ENCODE data around the gene EPB41L3. TPM values are rescaled to one million over a fixed set of nuclear protein-coding genes. Genes with fewer than 3 reads are reported as not detected.

Gene EPB41L3
- total RNA-seq, 4 donors from 2014 or later, result 32.0 to 60.6 (median 41.8) TPM

GRCh38 chr18:5568416-5568815, 24.6 kb upstream of the EPB41L3 start:
- intact Hi-C loops (cut with DNase I), result no loop called here
- Histone ChIP-seq H3K27me3 (peaks cover 0 to 4% (median 0%) of the 10 kb centered on the region in 4 donors), H3K36me3 (no peaks in the 10 kb centered on the region), H3K4me1 (peaks cover 0 to 12% (median 5%) of the 10 kb centered on the region in 4 donors), H3K4me3 (no peak overlapping the region), H3K27ac (replicated peaks in 1 of 4) (no peak overlapping the region), H3K9me3 (no peaks in the 10 kb centered on the region)
- TF ChIP-seq EP300 (IDR thresholded peaks at IDR 0.05) (no peak), POLR2A (IDR thresholded peaks at IDR 0.05; ENCODE audit: low read depth) (no peak), CTCF (IDR thresholded peaks at IDR 0.05) (no peak), POLR2AphosphoS5 (IDR thresholded peaks at IDR 0.05) (no peak)
- WGBS, result 82% methylated on average over 3 of the region's 3 CpGs
- DNase-seq (ENCODE audit: extremely low spot score), result no peak

GRCh38 chr18:5558851-5559250, 15.1 kb upstream of the EPB41L3 start:
- intact Hi-C loops (cut with DNase I), result no loop called here
- no peak overlapping the region for H3K4me3 ChIP-seq
- no peak overlapping the region for H3K27ac ChIP-seq (replicated peaks in 1 of 4)
- WGBS, result 78% methylated on average over 1 of the region's 1 CpG
- H3K36me3 ChIP-seq, result no peaks in the 10 kb centered on the region
- no peaks in the 10 kb centered on the region for H3K9me3 ChIP-seq
- H3K4me1 ChIP-seq, result peaks cover 0 to 10% (median 4%) of the 10 kb centered on the region in 4 donors
- TF ChIP-seq POLR2AphosphoS5 (IDR thresholded peaks at IDR 0.05), result no peak
- no peak for TF ChIP-seq CTCF (IDR thresholded peaks at IDR 0.05)
- no peak for TF ChIP-seq POLR2A (IDR thresholded peaks at IDR 0.05; ENCODE audit: low read depth)
- no peaks in the 10 kb centered on the region for H3K27me3 ChIP-seq
- no peak for DNase-seq (ENCODE audit: extremely low spot score)

GRCh38 chr18:5556310-5556974, 12.6 kb upstream of the EPB41L3 start:
- peaks cover 0 to 10% (median 4%) of the 10 kb centered on the region in 4 donors for H3K4me1 ChIP-seq
- no peak overlapping the region for H3K4me3 ChIP-seq
- TF ChIP-seq POLR2A (IDR thresholded peaks at IDR 0.05; ENCODE audit: low read depth) (no peak), EP300 (IDR thresholded peaks at IDR 0.05) (no peak), POLR2AphosphoS5 (IDR thresholded peaks at IDR 0.05) (no peak), CTCF (IDR thresholded peaks at IDR 0.05) (no peak)
- no peaks in the 10 kb centered on the region for H3K27me3 ChIP-seq
- H3K27ac ChIP-seq (replicated peaks in 1 of 4), result peak overlapping the region; percentile 34 to 57 (median 40)
- 62% methylated on average over 8 of the region's 8 CpGs for WGBS
- no peaks in the 10 kb centered on the region for H3K36me3 ChIP-seq
- no peaks in the 10 kb centered on the region for H3K9me3 ChIP-seq
- intact Hi-C loops (cut with DNase I), result no loop called here
- DNase-seq (ENCODE audit: extremely low spot score), result no peak

- Histone ChIP-seq H3K27me3 (no peaks in the 10 kb centered on the region), H3K36me3 (no peaks in the 10 kb centered on the region), H3K4me3 (no peak overlapping the region), H3K27ac (replicated peaks in 1 of 4) (no peak overlapping the region), H3K9me3 (no peaks in the 10 kb centered on the region), H3K4me1 (peaks cover 0 to 10% (median 4%) of the 10 kb centered on the region in 4 donors)
- intact Hi-C loops (cut with DNase I), result no loop called here
- DNase-seq (ENCODE audit: extremely low spot score), result no peak
- TF ChIP-seq CTCF (IDR thresholded peaks at IDR 0.05) (no peak), EP300 (IDR thresholded peaks at IDR 0.05) (no peak), POLR2AphosphoS5 (IDR thresholded peaks at IDR 0.05) (no peak), POLR2A (IDR thresholded peaks at IDR 0.05; ENCODE audit: low read depth) (no peak)
- WGBS, result 86% methylated on average over 4 of the region's 4 CpGs
These were observed 10.8 kb upstream of the EPB41L3 start for GRCh38 chr18:5554629-5555028.

Data from esophagus muscularis mucosa (tissue), 4 donors.